22Rv1 (cell line): Measurements from ENCODE around the gene SCN8A.

Experiments used
- CTCF ChIP-seq: fragments of 450-650 bp; IDR thresholded peaks from 2 replicates; pipeline ENCODE4 v1.5.1; 2017; ENCODE audit warnings: mild to moderate bottlenecking
- ZFX ChIP-seq: fragments of 450-650 bp; IDR thresholded peaks from 2 replicates; pipeline ENCODE4 v1.6.1; 2017; ENCODE audit warnings: antibody characterized with exemption, borderline replicate concordance

- no peak for TF ChIP-seq CTCF
- no peak for TF ChIP-seq ZFX
Measured at GRCh38 chr12:51677284-51677968, 86.4 kb downstream of the SCN8A start.
